CD4-positive, alpha-beta T cell treated with Interferon alpha-2 for 1 hour (primary cell): ENCODE results near the gene KIF21B.

Source experiments
- DNase-seq, 2 donors: peaks; one replicate each; pipeline ENCODE4 v3.0.0-alpha.2; 2020 to 2022

Gene KIF21B

GRCh38 chr1:201042779-201043461 is 19.4 kb upstream of the KIF21B start:
- peak; percentile 69 to 79 for DNase-seq

GRCh38 chr1:201041011-201041410 is 17.5 kb upstream of the KIF21B start:
- no peak for DNase-seq

DNA sequence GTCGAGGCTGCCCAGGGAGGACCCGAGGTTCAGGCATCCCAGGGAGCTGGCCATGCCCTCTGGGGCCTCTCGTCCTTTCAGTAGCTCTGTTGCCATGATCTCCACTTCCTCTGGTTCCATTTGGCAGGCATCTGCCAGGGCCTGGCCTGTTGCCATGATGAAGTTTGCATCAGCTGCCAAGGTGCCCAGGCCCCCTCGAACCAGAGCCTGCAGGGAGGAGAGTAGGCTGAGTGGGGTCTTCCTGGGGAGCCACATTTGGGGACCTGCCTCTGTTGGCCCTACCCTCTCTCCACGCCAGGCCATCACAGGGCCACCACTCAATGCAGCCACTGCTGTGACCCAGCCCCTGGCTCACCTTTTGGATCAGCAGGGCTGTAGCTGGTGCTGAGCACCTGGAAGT is 16.4 kb upstream of the KIF21B start:
- no peak for DNase-seq

- no peak for DNase-seq
These were observed 15.9 kb upstream of the KIF21B start for GRCh38 chr1:201039418-201039817.

GRCh38 chr1:201038186-201038876 is 14.8 kb upstream of the KIF21B start:
- no peak for DNase-seq

DNA sequence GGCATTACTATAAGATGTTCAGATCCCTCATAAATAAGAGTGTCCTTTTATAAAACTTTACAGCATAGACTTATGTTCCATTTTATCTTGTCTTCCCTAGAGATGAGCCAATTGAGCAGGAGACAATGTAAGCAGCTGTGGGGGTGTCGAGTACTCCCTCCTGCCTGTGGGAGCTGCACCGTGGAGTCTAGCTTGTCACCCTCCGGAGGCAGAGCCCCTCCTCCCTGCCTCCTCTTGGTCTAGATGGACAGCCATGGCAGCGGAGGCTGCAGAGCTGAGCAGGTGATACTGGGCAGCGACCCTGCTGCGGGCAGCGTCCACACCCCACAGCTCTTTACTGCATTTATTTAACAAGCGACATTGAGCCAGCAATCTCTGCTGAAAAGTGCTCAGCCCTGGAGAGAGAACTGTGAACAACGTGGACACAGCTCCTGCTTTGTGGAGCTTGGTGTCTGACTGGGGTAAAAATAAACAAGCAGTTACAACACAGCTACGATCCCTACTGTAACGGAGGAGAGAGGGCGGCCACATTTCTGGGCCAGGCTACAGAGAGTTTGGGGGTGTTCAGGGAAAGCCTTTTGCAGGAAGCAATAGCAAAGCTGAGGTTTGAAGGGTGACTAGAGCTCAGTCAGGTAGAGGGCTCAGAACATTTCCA is 12.8 kb upstream of the KIF21B start:
- DNase-seq: no peak

GRCh38 chr1:201034671-201035070 is 11.2 kb upstream of the KIF21B start:
- DNase-seq: no peak

DNA sequence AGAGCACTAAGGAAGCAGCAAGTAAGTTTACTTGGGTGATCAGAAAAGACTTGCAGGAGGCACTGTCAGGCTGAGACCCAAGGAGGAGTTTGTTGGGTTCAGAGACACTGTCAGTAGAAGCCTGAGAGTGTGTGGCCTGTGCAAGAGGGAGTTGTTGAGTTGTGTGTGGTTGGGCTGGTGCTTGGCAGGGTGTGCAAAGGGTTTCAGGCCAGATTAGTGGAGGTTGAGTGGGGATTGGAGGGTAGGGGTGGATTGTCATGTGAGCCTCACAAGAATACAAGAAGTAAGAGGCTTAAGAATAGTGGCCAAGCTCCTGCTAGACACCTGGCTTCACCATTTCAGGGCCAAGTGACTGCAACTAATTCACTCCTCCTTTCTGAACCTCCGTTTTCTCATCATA is 8.9 kb upstream of the KIF21B start:
- no peak for DNase-seq

DNA sequence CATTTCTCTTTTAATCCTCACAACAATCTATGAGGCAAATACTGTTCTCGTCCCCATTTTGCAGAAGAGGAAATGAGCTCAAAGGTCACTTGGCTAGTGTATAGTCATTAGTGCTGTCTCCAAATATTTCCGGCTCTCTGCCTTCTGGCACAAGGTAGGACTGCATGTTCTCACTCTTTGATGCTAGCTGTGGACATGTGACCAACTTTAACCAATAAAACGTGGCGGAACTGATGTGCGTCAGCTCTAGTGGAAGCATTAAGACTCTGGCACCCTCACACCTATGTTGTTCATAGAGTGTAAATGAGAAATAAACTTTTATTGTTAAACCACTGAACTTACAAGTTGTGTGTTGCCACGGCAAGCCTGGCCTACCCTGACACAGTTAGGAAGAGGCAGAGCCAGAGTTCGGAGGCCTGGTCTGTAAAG is 5.0 kb upstream of the KIF21B start:
- DNase-seq: no peak

DNA sequence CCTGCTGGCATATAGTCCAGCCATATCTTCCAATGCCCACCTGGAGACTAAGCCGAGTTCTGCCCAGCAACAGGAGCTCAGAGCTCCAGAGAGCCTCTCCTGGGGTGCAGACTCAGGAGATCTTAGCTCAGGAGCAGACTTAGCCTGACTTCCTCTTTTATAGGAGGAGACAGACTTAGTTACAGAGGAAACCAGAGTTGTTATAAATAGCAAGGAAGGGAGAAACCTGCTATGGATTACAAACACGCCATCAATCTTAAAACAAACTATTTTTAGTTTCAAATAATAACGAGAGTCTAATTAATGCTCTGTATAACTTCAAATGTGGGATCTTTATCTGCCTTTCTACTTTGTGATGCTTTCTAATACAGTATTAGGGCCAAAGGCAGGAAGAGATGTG is 3.3 kb upstream of the KIF21B start:
- no peak for DNase-seq

DNA sequence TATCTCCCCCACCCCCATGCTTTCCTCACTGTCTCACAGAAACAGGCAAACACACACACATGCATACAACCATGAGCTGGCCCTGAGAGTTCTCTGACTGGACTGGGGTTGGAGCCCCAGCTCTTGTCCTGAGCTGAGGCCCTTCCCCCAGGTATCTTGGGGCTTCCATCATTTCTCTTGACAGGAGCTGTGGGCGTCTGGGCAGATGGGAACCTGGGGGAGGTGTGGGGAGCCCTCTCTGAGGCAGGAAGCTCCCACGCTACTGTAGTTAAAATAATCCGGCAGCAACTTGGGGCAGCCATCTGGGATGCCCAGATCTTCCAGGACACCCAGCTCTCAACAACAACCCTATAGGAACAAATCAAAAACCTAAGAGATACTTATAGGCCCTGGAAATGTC is 2.7 kb upstream of the KIF21B start:
- no peak for DNase-seq

GRCh38 chr1:201025571-201026002 is 2.1 kb upstream of the KIF21B start:
- DNase-seq: peak in 1 of 2 donors; percentile 27

GRCh38 chr1:201024625-201024998 is 1.1 kb upstream of the KIF21B start:
- no peak for DNase-seq

GRCh38 chr1:201023920-201024624 is 558 bp upstream of the KIF21B start:
- DNase-seq: no peak

DNA sequence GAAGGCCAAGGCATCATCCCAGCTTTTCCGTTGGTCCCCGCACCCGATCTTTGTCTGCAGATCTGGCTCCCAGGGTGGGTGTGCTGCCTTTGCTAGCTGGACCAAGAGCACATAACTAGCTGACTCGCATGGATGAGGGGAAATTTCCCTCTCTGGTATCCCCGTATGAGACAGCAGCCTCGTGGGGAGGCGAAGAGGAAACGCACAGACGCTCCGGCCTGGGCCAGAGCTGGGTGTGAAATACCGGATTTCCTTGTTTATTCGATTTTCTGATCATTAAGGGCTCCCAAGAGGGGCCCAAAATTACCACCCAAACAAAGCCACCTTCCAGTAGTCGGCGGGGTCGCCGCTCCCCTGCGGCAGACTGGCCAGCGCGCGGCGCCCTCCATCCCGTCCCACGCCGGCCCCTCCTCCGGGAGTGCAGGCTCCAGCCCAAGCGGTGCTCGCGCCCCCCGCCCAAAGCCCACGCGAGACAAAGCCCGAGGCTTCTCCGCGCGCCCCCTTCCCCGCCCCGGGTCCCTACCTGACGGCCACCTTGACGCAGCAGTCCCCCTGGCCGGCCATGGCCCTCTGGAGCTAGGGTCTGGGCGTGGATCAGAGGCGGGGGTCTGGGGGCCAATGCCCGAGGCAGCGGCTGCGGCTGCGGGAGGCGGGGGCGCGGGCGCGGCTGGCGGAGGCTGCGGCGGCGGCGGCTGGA is 546 bp downstream of the KIF21B start:
- DNase-seq: peak; percentile 23 to 47

DNA sequence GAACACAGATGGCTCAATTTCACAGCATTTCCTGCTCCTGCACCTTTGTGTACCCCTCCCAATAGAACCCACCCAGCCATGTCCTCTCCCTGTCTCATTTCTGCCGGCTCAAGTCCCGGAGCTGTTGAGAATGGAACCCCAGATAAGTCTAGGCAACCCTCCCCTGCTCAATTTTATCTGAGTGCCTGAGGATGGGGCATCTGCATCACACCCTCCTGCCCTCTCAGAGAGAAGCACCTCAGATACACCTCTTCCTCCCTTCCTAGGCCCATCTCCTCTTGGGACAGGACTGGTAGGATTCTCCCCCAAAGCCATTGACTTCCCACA is 1.1 kb downstream of the KIF21B start:
- no peak for DNase-seq

DNA sequence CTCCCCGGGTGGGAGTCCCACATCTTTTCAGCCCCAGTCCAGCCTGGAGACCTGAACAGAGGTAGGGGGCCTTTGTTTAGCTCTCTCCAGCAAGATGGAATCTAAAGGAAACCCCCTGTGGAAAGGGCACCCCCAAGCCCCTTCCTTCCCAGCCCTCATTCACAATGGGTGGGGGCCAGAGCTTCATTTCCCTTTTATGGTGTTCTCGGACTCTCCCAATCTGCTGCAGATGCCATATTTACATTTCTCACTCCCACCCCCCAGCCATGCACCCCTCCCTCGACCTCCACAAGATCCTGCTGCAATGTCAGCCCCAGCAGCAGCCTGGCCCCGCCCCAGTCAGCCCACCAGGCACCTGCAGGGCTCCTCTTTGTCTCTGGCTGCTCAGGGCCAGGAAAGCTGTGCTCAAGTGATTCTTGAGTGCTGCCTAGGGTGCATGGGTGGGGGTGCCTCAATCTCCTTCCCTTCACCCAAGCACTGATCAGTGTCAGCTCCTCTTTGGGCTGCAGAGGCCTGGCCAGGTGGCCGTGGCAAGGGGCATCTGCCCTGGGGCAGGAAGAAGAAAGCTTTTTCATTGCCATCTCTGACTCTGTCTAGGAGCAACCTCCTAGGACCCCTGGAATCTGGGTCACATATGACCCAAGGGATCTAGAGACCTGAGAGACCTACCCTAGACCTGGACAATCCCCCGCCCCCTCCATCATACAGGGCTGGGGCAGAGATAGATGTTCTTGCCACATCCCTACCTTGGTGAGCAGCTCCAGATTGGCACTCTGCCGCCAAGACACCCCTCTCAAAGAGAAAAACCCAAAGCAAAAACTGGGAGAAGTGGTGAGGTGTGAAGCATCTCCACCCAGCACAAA is 1.7 kb downstream of the KIF21B start:
- no peak for DNase-seq

- peak; percentile 31 to 48 for DNase-seq
These were observed 2.5 kb downstream of the KIF21B start for GRCh38 chr1:201020721-201021629.

DNA sequence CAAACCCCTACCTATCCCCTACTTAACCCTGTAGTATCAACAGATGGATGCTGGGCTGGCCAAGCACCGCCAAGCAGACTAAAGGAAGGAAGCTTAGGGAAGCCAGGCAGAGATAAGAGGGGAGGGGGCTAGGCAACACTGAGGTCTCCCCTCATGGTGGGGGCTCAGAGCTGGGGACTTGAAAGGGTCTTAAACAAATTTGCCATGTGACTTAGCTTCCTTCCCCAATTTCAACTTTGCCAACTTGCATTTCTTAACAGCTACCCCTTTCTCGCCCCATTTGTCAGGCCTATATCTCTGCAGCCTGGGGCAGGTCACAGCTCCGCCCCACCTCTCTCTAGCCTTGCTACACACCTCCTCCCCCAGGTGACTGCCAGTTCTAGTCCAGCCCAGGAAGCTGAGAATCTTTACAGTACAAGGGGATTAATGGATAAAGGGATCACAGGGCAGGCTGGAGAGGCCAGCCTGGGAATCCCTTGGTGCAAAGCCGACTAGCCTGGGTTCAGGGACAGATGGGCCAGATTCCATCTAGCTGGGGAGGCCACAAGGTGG is 3.4 kb downstream of the KIF21B start:
- DNase-seq: peak; percentile 20 to 55

- DNase-seq: peak; percentile 85 to 91
These were observed 4.1 kb downstream of the KIF21B start for GRCh38 chr1:201019321-201019977.
